GM21723 (cell line): Measurements from ENCODE around the gene RAP1B.
"Not testable (repeated sequence)": the region's sequence is repeated elsewhere in the genome, so short reads cannot be mapped to it uniquely, and the experiment has no call there.

Source experiments
- ATAC-seq: cut with Tn5 transposase; IDR thresholded peaks from one replicate; pipeline ENCODE4 v1.9.1; 2021; ENCODE audit warnings: mild to moderate bottlenecking, moderate library complexity; ENCODE audit not compliant: unreplicated experiment

The RAP1B gene

GRCh38 chr12:68631227-68631626 lies 20.5 kb downstream of the RAP1B start:
- ATAC-seq: no peak

DNA sequence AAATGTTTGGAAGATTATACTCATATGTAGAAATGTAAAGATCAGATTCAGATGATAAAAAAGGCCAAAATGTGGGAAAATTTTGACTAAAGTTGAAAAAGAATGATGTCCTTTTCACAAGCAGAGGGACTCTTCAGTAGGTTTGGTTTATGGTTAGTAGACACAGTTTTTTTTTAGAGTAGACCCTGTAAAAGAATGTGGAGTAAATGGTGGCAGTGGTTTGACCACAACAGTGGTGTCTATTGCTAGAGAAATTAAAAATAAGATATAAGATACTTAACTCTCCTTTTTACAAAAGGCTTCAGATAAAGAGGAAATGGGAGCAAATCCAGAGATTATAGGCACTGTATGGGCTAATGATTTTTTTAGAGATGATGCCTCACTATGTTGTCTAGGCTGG lies 21.8 kb downstream of the RAP1B start:
- ATAC-seq: no peak

GRCh38 chr12:68633614-68634558 lies 23.2 kb downstream of the RAP1B start:
- ATAC-seq: peak; percentile 38

- no peak for ATAC-seq
These were observed 25.6 kb downstream of the RAP1B start for GRCh38 chr12:68636268-68636667.

- ATAC-seq: not testable (repeated sequence)
These were observed 26.7 kb downstream of the RAP1B start for GRCh38 chr12:68637439-68637838.

GRCh38 chr12:68638171-68638570 lies 27.5 kb downstream of the RAP1B start:
- ATAC-seq: no peak

DNA sequence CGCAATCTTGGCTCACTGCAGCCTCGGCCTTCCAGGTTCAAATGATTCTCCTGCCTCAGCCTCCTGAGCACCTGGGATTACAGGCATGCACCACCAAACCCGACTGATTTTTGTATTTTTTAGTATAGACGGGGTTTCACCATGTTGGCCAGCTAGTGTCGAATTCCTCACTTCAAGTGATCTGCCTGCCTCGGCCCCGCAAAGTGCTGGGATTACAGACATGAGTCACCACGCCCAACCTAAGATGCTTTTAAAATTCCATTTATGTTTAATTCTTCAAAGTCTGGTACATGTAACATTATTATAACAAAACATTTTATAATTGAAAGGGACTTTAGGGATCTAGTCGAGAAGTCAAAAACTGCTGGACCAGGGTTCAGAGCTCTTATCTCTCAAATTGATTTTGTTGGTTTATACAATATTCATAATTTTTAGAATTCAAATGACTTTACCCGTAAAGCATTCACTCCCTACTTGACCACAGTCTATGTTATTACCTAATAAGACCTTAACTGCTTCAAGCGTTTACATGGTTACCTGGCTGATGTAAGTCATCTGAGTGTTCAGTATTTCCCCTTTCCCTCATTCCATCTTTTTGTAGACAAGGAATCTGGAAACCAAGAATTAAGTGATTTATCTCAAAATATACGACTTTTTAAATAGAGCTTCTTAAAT lies 28.2 kb downstream of the RAP1B start:
- ATAC-seq: no peak

DNA sequence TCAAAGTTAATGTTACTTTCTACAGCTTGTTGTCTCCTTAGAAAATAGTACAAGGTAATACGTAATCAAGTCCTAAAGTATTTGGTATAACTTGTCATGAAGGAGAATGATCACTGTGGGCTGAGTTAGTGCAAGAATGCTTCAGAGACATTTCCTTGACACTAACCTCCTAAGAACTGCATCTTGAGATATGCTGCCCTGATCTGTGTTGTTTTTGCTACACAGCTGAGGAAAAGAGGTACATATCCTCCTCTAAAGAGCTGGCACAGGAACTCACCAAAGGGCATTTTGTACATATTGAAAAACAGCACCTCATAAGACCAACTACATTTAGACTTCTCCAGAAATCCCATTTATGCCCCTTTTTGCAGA lies 28.7 kb downstream of the RAP1B start:
- ATAC-seq: no peak

DNA sequence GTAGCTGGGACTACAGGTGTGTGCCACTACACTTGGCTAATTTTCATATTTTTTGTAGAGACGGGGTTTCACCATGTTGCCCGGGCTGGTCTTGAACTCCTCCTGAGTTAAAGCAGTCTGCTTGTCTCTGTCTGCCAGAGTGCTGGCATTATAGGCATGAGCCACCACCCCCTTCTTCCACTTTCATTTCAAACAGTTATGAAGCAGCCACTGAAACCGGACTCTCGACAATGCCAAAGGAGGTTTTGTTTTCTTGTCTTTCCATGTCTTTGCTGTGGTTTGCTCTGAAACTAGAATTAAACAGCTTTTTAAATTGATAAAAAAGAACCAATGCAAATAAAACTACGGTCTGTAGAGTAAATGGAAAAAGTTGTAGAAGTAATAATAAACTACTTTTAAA lies 30.4 kb downstream of the RAP1B start:
- ATAC-seq: peak; percentile 78

DNA sequence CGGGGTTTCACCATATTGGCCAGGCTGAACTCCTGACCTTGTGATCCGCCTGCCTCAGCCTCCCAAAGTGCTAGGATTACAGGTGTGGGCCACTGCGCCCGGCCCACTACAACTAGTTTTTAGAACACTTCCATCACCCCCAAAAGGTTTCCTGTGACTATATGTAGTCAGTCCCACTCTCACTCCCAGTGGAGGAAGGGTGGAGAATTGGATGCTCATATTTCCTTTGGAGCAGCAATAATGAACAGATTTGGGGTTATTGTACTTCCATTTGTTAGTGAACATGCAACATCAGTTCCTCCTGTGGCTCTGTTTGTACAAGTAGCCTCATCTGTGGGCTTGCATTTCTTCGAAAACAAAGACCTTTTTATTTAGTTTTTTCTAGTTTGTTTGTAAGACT lies 35.8 kb downstream of the RAP1B start:
- ATAC-seq: no peak

DNA sequence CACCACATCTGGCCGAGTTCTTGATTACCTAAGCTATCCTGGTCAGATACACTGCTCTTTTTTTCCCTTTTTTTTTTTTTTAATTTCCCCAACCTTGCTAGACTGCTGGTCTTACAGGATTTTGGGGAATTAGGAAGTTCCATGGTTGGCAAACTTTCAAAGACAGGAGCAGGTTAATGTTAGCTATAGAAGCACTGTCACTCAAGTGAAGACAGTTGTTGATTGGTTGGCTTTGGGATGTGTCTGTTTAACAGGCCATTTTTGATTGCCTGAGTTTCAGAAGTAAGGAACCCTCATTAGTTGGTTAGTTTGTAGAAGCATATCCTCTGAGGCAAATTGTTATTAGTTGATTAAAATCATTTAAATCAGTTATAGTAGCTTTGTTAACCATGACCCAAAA lies 36.8 kb downstream of the RAP1B start:
- no peak for ATAC-seq

DNA sequence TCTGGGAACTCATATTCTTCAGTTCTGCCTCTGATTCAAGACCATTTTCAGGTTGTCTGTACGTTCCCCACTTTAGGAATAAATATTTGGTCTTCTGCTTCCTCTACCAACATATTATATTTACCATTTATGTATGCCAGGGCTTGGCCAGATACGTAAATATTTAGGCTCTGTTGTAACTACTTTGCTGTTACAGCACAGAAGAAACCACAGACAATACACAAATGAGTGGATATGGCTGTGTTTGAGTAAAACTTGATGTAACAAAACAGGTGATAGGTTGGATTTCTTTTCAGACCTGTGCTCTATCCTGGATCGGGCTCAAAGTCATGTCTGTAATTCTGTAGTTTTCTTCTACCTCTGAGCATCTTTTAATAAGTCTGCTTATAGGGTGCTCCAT lies 37.5 kb downstream of the RAP1B start:
- ATAC-seq: no peak

DNA sequence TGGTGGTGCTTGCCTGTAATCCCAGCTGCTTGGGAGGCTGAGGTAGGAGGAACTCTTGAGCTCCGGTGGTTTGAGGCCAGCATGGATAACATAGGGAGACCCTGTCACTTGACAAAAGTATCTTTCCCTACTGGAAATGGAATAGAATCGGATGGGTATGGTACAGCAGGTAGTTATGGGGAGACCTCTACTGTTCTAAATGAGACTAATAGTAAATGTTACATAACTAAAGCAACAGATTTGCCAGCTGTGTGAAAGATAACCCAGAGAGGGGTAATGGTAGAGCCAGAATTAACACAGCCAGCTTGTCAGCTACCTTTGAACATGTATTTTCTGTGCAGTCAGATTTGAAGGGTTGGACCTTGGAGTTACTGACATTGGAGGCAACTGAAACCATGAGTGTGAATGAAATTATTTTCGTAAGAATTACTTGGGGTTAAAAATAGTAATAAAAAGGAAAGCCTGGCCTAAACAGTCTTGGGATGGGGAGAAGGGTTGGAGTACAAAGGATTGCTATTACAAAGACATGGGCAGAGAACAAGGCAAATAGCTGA lies 54.4 kb downstream of the RAP1B start:
- no peak for ATAC-seq

DNA sequence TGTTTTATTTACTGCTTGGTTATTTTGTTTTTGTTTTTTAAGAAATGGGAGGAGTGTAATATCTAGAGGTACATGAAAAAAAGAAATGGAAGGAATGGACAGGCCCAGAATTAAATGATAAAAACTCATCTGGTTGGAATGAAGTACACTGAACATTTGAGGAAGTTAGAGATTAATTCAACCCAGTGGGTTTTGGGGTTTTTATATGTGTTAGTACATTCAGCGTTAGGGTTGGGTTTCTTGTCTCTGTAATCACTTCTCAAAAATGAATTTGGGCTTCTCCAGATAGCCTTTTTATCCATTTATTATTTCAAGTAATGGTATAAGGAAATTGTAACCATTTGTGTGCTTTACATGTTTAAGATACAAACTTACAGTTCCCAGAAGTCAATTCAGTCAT lies 56.6 kb downstream of the RAP1B start:
- no peak for ATAC-seq

DNA sequence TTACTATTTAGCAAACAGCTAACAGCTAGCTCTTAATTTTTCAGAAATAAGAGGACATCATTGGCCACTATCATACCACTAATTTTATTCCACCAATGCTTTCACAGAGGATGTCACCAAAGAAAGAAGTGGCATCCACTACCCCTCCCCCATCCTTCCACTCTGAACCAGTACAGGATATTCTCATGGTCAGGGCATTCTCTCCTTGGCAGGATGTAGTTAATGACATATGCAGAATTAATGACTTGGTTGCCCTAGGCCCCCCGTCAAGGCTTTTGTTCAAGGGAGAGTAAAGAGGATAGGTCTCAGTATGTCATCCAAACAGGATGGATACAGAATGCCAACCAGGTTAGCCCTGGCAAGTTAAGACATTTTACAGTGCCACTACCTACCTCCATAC lies 57.2 kb downstream of the RAP1B start:
- no peak for ATAC-seq

DNA sequence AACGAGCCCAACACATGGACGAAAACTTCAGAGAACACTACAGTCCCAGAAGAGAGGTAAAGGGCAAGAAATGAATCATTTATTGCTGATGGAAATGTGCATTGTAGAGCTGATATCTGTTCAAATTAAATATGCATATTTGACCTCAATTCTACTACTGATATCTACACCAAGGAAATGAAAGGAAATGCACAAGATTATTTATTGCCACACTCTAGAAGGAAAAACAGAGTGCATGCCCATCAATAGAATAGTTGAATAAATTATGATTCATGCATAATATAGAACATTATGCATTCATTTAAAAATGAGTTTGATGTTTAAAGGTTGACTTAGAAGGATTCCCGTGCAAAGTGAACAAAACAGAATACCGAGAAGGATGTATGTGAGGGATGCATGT lies 60.5 kb downstream of the RAP1B start:
- ATAC-seq: no peak

DNA sequence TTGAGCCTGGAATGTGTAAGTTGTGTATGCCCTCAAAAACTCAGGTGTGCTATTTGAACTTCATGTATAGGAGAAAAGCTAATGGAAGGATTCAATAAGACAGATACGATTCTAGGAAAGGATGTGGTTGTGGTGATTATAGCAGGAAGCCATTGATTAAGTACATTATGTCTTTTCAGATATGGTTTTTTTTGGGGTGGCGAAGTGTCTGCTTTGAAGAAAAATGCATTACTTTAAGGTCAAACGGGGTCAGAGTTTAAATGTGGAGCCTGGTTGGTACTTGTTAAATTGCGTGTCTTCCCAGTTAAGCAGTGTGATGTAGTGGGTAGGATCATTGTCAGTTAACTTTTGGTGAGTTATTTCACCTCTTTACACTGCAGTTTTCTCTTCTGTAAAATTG lies 63.1 kb downstream of the RAP1B start:
- no peak for ATAC-seq

- no peak for ATAC-seq
These were observed 63.7 kb downstream of the RAP1B start for GRCh38 chr12:68674376-68674775.

DNA sequence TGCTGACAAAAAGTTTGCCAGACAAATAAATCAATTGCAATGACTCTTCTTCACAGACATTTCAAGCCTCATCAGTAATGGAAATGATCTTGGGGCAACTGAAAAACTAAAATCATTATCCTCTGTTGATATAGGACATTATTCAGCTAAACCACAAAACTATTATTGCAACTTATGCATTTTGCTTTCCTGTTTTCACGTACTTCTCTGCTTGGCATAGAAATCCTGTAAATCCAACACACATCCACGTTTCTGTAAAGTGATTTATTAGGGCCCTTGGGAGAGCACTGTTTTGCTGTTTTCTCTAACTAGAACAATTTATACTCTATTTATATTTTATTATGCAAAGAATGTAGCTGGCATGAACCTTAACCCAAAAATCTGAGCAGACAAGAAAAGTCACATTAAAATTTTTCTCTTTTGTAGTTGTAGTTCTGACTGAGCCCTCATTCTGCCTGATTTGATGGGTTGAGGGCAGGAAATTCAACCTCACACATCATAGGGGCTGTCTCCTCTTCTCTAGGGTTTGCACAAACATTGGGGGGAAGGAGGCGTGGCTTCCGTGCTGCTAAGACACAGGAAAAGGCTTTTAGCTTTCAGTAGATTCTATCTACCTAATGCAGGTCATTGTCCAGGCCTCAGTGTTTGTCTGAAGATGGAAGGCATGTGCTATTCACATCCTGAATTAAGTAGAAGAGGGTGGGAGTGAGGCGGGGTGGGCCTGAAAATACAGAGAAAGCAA lies 64.6 kb downstream of the RAP1B start:
- no peak for ATAC-seq

- ATAC-seq: not testable (repeated sequence)
These were observed 66.2 kb downstream of the RAP1B start for GRCh38 chr12:68676854-68677253.

GRCh38 chr12:68686262-68686594 lies 75.5 kb downstream of the RAP1B start:
- ATAC-seq: no peak
